ENCODE results near the gene TLE4. TPM values are rescaled to one million over a fixed set of nuclear protein-coding genes. Genes with fewer than 3 reads are reported as not detected.

The TLE4 gene
- total RNA-seq, 1 experiment from 2014 or later, result 0.97 TPM

DNA sequence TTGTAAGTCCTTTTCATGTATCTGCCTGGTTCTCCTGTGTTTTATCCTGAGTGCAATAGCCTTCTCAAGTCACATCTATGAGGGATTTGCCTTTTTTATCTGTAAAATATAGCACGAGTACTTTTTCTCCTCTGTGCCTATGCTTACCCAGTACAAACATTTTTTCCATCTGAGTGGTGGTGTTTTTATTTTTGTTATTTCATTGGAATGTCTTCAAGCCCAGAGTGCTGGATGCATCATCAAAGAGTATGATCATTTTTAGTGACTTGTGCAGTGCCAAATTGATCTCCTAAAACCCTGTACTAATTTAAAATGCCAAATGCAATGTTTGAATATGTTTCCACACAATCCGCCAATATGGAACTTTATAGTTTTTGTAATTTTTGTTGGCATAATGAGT lies 86.1 kb downstream of the TLE4 start:
- CTCF ChIA-PET, result no interaction called here
- no TSS peak for BruUV-seq (replicated peaks)

DNA sequence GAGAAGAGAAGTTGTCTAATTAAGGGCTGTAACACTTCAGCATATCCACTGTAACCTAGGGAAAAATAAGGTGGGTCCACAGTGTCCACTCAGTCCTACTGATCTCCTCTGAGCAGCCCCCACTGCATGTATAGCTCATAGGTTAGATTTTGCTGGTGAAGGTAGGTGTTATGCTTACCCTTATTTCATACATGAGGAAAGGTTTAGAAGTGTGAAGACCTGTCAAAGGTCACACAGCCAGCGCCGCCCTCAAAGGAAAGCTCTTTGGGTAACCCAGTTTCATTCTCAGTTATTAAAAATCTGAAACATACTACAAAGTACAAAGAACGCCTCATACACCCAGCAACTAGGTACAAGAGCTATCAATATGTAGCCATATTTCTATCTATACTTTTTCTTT lies 87.2 kb downstream of the TLE4 start:
- Mint-ChIP-seq H3K4me1 (ENCODE audit: low read depth, unreplicated experiment) (no peaks in the 10 kb centered on the region), H3K36me3 (ENCODE audit: insufficient read depth, unreplicated experiment) (no peaks in the 10 kb centered on the region)
- CTCF ChIA-PET, result no interaction called here

More for the DNA sequence above, 86.1 kb downstream of the TLE4 start:
- Mint-ChIP-seq H3K9me3 (ENCODE audit: low read depth, unreplicated experiment) (no peaks in the 10 kb centered on the region), H3K4me1 (ENCODE audit: low read depth, unreplicated experiment) (no peaks in the 10 kb centered on the region), H3K4me3 (ENCODE audit: low read depth, unreplicated experiment) (no peak overlapping the region), H3K27ac (ENCODE audit: unreplicated experiment) (no peak overlapping the region), H3K27me3 (ENCODE audit: unreplicated experiment) (no peaks in the 10 kb centered on the region), H3K36me3 (ENCODE audit: insufficient read depth, unreplicated experiment) (no peaks in the 10 kb centered on the region)
- TF ChIP-seq, protein P1, sequence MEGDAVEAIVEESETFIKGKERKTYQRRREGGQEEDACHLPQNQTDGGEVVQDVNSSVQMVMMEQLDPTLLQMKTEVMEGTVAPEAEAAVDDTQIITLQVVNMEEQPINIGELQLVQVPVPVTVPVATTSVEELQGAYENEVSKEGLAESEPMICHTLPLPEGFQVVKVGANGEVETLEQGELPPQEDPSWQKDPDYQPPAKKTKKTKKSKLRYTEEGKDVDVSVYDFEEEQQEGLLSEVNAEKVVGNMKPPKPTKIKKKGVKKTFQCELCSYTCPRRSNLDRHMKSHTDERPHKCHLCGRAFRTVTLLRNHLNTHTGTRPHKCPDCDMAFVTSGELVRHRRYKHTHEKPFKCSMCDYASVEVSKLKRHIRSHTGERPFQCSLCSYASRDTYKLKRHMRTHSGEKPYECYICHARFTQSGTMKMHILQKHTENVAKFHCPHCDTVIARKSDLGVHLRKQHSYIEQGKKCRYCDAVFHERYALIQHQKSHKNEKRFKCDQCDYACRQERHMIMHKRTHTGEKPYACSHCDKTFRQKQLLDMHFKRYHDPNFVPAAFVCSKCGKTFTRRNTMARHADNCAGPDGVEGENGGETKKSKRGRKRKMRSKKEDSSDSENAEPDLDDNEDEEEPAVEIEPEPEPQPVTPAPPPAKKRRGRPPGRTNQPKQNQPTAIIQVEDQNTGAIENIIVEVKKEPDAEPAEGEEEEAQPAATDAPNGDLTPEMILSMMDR (IDR thresholded peaks at IDR 0.05; ENCODE audit: unreplicated experiment), result no peak
- DNase-seq, result no peak
- intact Hi-C loops (cut with micrococcal nuclease; ENCODE audit: unreplicated experiment), result no loop called here

DNA sequence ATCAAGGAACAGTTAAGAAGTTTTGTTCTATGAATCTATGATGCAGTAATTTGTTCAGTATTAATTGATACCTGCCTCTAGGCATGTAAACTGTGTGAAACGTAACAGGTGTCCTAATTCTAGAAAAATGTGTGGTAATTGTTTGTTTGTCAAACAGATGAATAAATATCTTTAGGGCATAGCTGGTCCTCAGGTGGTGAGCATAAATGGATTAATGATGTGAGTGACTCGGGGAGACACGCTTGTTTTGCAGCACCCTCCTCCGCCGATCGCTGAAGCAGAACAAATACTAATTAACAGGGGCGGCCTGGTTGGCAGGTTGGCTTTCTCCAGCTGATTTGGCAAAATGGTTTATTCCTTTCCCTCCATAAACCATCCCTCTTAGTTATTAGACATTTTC lies 88.8 kb downstream of the TLE4 start:
- CTCF ChIA-PET, result no interaction called here
- H3K4me3 Mint-ChIP-seq (ENCODE audit: low read depth, unreplicated experiment), result no peak overlapping the region
- H3K36me3 Mint-ChIP-seq (ENCODE audit: insufficient read depth, unreplicated experiment), result no peaks in the 10 kb centered on the region
- intact Hi-C loops (cut with micrococcal nuclease; ENCODE audit: unreplicated experiment), result no loop called here
- peaks cover 3% of the 10 kb centered on the region for H3K9me3 Mint-ChIP-seq (ENCODE audit: low read depth, unreplicated experiment)
- no peak overlapping the region for H3K27ac Mint-ChIP-seq (ENCODE audit: unreplicated experiment)
- DNase-seq, result no peak
- no peaks in the 10 kb centered on the region for H3K4me1 Mint-ChIP-seq (ENCODE audit: low read depth, unreplicated experiment)
- H3K27me3 Mint-ChIP-seq (ENCODE audit: unreplicated experiment), result no peaks in the 10 kb centered on the region
- TF ChIP-seq, protein P1 (IDR thresholded peaks at IDR 0.05; ENCODE audit: unreplicated experiment), result no peak
- no TSS peak for BruUV-seq (replicated peaks)

More for the DNA sequence above, 87.2 kb downstream of the TLE4 start:
- Mint-ChIP-seq H3K9me3 (ENCODE audit: low read depth, unreplicated experiment) (no peaks in the 10 kb centered on the region), H3K4me3 (ENCODE audit: low read depth, unreplicated experiment) (no peak overlapping the region), H3K27ac (ENCODE audit: unreplicated experiment) (no peak overlapping the region), H3K27me3 (ENCODE audit: unreplicated experiment) (no peaks in the 10 kb centered on the region)
- TF ChIP-seq, protein P1 (IDR thresholded peaks at IDR 0.05; ENCODE audit: unreplicated experiment), result no peak
- no TSS peak for BruUV-seq (replicated peaks)
- DNase-seq, result no peak
- intact Hi-C loops (cut with micrococcal nuclease; ENCODE audit: unreplicated experiment), result no loop called here

DNA sequence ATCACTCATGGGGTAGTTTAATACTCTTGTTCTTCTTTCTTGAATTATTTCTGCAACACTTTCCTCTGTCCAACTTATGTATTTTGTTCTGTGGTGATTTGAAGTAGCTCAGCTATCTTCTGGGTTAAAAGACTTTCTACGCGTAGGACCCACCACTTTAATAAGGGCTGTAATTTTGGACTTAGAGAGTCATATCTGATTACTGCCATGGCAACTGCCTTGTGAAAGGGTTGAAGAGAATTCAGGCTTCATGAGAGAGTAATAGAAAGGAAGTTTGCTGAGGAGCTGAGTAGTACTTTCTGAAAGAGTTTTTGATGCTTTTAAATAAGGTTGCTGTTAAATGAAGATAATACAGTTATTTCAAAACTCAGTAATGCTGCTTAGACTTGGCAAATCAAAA lies 89.5 kb downstream of the TLE4 start:
- TF ChIP-seq, protein P1 (IDR thresholded peaks at IDR 0.05; ENCODE audit: unreplicated experiment), result no peak
- Mint-ChIP-seq H3K27me3 (ENCODE audit: unreplicated experiment) (no peaks in the 10 kb centered on the region), H3K4me3 (ENCODE audit: low read depth, unreplicated experiment) (no peak overlapping the region), H3K27ac (ENCODE audit: unreplicated experiment) (no peak overlapping the region), H3K4me1 (ENCODE audit: low read depth, unreplicated experiment) (no peaks in the 10 kb centered on the region), H3K36me3 (ENCODE audit: insufficient read depth, unreplicated experiment) (no peaks in the 10 kb centered on the region), H3K9me3 (ENCODE audit: low read depth, unreplicated experiment) (peaks cover 3% of the 10 kb centered on the region)
- no peak for DNase-seq
- CTCF ChIA-PET, result no interaction called here
- BruUV-seq (replicated peaks), result no TSS peak
- intact Hi-C loops (cut with micrococcal nuclease; ENCODE audit: unreplicated experiment), result no loop called here
